GM21367 (cell line): ENCODE results near the gene CAPZB.

Source experiments
- ATAC-seq: cut with Tn5 transposase; IDR thresholded peaks from one replicate; pipeline ENCODE4 v1.9.1; 2021; ENCODE audit not compliant: unreplicated experiment

CAPZB gene

DNA sequence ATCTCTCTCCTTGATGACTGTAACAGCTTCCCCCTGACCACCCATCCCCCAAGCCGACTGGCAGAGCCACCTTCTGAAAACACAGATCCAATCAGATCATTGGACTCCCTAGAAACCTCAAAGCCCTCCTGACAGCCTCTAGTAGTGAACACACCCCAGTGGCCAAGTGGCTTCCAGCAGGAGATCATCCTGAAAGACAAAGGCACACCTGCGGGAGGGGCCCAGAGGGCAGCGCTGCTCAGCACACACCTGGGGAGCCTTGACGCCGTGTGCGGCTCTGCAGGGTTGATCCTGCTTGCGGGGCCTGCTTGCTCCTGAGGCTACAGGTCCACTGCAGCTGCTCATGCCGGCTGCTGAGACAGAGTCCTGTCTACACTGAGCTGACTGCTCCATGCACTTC lies 131.7 kb downstream of the CAPZB start:
- no peak for ATAC-seq

DNA sequence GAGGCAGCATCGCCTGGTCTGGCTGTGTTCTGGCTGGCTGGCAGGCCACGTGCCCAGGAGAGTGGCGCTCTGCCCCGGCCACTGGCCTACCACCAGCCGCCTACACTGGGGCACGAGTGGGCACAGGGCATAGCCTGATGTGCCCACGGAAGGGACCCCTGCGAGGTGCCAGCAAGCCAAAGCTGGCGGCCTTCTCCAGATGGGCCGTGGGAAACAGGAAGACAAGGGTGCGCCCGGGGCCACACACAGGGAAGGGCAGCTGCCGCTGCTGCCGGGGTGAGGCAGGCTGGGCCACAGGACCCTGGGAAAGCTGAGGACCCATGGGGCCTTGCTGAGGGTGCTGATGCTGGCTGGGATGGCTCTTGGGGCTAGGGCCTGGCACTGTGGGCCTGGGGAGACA lies 132.5 kb downstream of the CAPZB start:
- ATAC-seq = no peak

DNA sequence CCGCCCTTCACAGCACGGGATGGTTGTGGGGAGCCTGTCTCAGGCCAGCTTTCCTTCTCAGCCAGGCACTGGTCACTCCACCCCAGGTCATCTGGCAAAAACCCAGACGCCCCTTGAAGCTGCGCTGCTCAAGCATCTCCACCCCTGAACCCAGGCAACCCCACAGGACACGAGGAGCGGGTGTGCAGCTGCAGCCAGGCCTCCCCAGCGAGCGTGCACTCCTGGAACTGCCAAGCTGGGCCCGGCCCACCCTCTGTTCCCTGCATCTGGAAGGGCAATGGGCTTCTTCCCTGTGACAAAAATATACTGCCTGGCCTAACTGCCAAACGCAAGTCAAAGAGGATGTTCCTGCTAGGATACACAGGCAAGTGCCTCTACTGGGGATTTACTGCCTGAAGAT lies 133.5 kb downstream of the CAPZB start:
- ATAC-seq = no peak

DNA sequence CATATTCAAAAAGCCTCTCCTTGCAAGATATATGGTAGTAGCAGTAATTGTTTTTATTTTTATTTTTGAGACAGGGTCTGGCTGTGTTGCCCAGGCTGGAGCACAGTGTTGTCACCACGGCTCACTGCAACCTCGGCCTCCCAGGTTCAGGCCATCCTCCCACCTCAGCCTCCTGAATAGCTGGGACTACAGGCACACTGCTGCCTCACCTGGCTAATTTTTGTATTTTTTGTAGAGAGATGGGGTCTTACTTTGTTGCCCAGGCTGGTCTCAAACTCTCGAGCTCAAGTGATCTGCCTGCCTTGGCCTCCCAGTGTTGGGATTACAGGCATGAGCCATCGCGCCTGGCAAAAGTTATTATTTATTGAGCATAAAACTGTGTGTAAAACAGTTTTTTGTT lies 134.8 kb downstream of the CAPZB start:
- ATAC-seq = no peak

DNA sequence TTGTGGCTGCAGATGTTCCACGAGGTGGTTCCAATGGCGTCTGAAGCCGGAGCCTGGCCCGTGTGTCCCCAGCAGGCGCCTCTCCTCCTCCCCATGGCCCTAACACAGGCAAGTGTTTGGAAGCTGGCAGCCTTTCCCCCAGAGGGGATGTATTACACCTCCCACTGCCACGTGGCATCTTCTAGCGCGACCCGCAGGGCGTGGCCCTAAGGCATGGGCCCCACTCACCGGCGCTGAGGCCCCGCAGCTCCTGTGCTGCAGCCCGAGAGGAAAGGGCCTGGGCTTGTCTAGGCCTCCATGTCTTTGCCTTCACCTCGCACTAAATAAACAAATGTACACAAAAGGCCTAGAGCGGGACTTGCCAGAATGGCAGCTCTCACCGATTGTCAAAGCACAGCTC lies 135.3 kb downstream of the CAPZB start:
- ATAC-seq = no peak

DNA sequence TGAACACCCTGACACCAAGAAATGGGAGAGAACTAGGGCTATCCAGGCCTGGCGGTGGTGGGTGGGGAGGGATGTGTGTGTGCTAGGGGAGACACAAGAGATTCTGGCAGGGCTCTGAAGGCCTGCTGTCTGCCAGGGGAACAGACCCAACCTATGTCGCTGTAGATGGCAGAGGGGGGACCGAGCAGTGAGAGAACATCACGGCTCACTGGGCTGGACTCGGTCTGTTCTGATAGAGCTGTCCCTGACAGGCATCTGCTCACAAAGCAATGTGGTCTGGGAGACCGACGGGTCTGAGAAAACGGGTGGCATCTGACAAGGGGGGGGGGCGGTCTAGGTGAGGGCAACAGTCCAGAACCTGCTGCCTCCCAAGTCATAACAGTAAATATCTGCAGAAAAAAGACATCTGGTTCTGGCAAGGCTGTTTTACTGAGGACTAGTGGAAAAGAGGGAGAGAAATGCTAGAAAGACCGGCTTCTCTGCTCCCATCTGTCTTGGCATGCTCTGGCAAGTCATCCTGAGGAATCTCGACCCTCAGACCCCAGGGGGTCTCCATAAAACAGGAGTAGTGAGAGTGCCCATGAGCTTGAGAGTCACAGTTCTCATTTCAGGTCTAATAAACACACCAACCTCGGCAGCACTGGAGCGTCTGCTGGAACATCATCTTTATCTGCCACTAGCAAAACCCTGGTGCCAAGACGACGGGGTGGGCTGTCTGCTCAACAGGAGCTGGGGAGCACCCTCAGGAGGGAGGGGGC lies 136.7 kb downstream of the CAPZB start:
- no peak for ATAC-seq

DNA sequence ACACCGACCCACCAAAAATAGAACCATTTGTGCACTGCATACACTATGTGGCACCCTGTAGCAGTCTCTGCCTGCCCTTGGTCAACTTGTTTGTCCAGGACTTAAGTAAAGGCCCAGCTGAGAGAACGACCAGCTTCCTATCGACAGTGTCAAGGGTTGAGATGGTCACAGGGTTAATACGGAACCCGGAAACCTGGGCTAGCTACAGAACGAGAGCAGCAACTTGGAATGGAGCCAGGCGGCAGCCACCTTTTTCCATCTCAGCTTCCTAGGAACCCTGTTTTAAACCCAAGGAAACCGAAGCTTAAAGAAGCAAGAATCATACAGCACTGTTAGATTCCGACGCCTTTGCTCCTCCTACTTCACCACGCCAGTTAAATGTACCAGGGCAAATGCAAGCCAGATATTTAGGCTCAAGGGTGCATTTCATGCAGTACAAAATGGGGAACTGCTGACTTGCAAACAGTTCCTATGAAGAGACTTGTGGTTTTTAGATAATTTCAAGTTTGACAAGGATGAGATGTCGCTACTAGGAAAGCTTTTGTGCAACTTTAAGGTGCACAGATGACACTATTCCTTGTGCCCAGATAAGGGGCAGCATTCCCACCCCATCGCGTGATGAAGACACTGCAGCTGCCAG lies 137.7 kb downstream of the CAPZB start:
- ATAC-seq = no peak

DNA sequence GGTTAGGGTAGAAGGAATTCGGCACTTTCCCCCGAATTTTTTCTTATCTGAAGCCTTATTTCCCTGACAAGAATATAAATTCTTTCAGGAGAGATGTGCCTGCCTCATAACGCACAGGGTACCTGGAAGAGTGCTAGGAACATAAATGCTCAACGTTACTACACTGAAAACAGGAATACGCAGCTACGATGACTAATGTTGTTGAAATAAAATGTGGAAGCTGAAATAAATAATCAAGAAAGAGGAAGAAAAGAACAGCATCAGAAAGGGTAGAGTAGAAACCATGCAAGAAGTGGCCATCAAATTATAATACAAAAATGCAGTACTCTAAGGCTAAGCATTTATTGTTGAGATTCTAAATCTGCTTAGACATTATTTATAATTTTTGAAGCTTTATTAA lies 139.3 kb downstream of the CAPZB start:
- no peak for ATAC-seq

DNA sequence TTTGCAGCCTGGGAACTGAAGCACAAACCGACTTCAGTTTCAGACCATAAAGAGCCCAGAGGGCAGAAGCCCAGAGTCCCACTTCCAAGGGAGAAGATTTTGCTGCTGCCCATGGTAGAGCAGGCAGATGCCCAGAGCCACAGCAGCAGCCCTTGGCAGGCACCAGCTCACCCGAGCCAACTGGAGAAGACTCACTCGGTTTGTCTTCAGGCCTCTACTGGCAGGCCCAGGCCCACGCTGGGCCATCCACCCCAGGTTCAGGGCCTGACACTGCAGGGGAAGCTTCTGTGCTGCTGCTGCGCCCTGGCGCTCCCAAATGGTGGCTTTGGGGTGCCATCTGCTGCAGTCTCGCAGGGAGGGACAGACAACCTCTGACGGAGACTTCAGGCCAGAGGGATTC lies 139.9 kb downstream of the CAPZB start:
- no peak for ATAC-seq

DNA sequence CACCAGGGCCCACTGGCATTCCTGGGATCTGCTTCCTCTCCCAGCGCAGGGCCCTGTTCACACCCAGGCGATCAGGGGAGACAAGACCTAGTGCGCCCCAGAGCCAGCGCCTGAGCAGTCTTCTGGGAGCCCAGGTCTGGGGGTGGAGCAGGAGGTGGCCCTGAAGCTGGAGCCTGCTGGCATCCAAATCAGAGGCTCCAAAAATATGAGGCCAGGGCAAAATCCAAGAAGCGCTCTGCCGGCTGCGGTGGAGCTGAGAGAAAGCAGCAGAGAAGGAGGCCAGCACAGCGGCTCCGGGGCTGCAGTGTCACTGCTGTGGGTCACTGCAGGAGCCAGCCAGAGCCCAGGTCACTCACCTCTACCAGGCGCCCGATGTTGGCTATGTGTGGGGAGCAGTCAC lies 140.5 kb downstream of the CAPZB start:
- ATAC-seq = no peak

DNA sequence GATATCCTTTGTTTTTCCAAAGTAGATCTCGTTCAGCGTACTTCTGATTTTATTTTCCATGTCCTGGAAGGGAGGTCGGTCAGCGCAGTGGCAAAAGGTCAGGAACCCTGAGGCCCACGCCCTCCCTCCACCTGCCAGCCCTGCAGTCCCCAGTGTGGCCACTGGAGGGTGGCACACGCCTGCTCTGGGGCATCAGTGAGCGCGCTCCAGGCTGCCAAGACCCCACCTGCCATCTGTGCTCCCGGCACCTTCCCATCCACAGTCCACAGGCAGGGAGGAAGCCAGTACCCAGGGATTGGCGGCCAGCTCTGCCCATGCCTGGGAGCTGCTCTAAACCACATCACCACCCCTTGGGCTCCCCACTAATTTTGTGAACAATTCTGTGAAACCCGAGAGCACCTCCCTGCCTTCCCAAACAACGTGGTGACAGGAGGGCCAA lies 140.9 kb downstream of the CAPZB start:
- ATAC-seq = no peak

DNA sequence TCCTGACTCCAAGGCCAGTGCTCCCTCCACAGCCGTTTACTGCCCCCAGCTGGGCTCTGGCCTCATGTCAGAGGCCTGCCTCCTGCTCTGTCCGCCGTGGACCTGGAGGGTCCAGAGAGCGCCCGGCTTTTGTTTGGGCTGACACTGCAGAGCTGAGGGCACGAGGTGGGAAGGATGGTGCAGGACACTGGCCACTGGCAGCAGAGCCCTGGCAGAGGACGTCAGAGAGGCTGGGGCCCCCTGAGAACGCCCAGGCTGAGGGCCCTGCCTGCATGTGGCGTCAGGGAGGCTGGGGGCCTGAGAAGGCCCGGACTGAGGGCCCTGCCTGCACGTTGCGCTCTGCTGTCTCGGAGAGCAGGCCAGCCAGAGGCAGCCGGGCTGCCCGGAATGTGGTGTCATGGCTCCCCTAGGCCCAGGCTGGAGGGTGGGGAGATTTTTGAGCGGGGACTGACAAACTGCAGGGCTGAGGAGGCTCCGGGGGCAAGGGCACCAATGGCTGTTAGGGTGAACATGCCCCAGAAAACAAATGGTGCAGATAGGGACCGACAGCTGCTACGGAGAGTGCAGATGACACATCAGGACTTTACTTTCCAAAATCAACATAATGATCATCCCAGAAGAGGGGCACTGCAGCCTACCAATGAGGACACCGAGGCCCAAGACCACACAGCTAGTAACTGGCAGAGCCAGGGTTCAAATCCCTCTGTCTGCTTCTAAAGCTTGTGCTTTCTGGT lies 141.6 kb downstream of the CAPZB start:
- no peak for ATAC-seq

DNA sequence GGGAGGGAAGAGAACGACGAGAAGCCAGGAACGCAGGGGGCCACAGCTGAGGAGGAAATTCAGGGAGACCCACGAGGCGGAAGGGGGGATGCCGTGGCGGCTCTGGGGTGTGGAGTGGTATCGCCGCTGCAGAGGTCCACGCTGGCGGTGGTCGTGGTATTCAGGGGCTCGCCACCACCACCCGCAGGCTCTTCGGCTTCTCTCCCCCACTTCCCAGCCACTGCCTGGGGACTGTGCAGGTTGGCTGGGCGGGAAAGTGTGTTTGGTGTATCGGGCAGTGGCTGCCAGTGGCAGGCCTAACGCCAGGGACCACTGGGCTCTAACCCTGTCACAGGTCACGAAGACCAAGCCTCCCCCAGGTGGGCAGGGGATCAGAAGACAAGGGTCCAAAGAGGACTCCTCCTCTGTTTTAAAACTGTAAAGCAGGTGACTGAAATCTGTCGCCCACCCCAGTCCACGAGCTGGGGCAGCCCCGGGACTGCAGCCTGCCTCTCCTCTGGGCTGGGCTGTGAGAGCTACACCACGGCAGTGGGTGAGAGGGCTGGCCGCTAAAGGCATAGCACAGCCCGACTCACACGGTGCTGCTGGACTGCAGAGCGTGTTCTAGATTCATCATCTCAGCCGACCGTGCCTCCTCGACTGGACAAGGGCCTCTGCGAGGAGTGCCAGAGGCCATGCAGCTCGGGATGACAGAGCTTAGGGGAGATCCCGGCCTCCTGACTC lies 142.3 kb downstream of the CAPZB start:
- ATAC-seq = no peak

DNA sequence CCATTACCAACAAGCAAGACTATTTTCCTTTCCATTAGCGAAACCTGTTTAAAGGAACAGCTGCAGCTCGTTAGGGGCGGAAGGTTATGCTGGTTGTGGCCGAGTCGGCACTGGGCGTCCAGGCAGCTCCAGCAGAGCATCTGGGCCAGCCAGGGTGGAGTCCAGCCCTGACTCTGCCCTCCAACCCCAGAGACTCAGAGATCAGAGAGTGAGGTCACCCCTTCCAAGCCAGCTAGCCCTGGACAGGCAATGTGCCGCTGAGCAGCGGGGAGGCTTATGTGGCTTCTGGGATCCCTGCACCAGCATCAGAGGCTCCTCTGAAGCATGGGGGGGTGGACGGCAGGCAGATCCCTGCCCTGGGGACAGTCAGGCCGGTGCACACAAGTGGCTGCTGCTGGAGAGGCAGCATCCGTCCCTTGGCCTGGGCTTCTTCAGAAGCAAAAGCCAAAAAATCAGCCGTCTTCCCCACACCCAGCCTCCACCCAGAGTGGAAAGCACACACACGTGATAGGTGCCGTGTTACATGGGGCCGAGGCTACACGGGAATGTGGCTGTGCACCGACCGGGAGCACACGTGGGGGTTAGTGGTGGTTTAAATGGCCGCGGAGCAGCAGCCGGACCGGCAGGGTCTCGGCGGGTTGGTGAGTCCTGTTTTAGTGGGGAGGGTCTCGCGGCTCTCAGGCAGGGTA lies 143.1 kb downstream of the CAPZB start:
- ATAC-seq = no peak

DNA sequence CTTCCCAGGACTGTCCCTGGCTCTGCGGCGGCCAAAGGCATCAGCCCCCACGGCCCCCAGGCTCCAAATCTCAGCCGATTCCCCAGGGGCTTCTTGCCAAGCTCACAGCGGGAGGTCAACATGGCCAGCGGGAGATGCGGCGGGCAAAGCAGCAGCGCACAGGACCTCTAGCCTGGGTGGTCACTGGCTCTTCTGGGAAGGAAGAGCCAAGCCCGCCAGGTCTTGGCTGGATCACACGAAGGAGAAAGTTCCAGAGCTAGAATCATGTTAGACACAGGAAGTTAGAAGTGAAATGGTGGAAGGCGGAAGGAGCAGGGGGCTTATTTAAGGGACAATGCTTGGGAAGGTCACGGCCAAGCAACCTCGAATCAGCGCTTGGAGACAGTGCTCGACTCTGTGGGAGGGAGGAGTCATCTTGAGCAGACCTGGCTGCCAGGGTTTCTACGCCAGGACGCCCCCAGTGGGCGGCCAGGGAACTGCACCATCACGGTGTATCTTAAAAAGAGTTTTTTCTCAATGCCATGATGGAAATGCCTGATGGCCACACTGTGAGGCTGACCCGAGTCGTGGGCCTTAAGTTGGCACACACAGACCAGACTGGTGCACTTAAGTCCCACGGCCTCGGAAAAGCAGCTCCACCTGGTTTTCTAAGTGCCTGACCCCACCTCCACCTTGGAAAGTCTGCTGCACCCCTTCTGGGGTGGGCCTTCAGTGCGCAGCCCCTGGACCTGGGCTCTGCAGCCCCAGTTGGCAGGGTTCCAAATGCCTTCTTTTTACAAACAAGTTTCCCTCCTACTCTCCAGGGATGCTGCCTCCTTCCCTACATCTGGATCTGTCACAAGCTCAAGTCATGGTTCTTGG lies 143.9 kb downstream of the CAPZB start:
- no peak for ATAC-seq

DNA sequence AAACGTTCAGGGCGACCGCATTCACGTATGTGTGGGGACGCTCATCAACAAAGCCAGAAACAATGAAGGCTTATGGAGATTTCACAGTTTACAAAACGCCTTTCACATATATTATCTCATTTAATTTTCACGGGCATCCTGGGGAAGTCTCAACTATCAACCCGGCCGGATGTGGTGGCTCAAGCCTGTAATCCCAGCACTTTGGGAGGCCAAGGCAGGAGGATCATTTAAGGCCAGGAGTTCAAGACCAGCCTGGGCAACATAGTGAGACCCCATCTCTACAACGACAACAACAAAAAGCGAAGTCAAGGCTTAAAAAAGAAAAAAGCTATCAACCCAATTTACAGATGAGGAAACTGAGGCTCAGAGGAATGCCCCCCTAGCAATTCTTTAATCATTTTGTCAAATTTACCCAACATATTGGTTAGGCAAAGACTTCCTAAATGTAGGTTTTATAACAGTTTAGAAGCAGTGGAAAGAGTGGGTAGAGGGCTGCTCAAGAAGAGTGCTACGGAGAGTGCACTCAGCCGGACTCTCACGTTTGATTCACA lies 144.9 kb downstream of the CAPZB start:
- no peak for ATAC-seq

DNA sequence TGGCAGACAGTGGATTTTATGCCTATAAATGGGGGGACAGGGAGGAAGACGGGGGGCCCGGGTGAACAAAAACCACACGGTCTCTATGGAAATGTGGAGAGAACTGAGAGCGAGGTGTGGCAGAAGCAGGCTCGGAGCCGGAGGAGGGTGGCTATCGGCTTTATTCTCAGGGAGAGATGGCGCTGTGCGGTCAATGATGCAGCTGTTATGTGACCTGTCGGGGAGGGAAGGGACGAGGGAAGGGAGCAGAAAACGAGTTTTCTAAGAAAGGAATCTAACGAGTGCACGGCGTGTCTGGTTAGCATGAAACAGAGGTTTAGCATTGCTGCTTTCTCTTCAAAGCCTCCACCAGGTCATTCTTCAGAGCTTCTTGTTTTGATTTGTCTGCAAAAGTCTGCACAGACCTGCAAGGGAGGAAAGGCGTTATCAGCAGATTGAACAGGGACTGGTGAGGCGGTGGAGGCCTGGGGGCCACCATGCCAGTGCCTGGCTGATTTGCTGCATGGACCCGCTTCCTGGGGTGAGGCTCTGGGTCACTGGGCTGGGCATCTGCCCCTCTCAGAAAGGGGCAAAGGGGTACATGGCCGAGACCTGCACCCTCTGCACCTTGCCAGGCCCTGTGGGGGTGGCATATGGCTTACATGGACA lies 146.0 kb downstream of the CAPZB start:
- ATAC-seq = no peak

DNA sequence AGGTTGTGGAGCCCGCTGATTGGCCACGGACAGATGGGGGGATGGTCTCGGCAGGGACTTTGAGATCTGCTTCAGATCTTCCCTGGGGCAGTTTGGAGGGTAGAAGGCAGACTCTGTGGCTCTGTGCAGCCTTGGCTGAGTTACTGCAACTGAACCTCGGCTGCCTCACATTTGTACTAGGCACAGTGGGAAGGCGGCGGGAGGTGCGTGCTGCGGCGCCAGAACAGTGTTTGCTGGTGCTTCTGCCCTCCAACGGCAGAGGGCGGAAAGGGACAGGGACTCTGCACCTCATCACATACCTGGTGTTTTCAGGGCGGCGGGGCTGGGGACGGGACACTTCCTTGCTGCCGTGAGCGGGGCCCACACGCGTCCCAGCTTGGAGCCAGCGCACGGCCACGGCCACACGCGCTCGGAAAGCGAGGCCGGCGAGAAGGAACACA lies 147.0 kb downstream of the CAPZB start:
- no peak for ATAC-seq

DNA sequence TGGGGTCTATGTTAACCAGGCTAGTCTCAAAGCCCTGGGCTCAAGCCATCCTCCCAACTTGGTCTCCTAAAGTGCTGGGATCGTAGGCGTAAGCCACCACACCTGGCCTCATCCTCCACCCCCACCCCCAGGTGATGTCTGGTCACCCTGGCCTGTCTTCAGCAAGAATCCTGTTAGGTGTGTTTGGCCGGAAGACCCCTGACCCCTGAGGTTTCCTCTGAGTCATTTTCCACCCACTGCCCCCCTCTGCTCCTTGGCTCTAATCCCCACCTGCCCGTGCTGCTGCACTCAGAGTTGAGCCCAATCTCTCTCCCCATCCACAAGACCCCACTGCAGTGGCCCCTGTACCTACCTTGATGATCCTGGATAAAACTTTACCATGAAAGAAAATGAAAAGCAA lies 148.1 kb downstream of the CAPZB start:
- no peak for ATAC-seq
